GM12878 (cell line): ENCODE results near the gene ADAM19. TPM values are rescaled to one million over a fixed set of nuclear protein-coding genes. Genes with fewer than 3 reads are reported as not detected.

ENCODE experiments used
- BCLAF1 ChIP-seq: fragments of 450-650 bp; IDR thresholded peaks from 2 replicates; pipeline ENCODE4 v1.6.1; 2017; ENCODE audit warnings: antibody characterized with exemption, mild to moderate bottlenecking, moderate library complexity
- CBFB ChIP-seq: IDR thresholded peaks from 2 replicates; pipeline ENCODE4 v1.6.1; 2016; ENCODE audit warnings: antibody characterized with exemption, low read depth
- CEBPZ ChIP-seq: fragments of 150-350 bp; IDR thresholded peaks from 2 replicates; pipeline ENCODE4 v1.6.1; 2016; ENCODE audit warnings: low read depth, low read length
- EP300 ChIP-seq, 2 experiments: fragments of 150-350 bp in 1 of 2; IDR thresholded peaks; 2 replicates each; pipeline ENCODE4 v1.6.1; 2011 to 2012; ENCODE audit warnings: low read depth in 2 of 2, low read length in 2 of 2, borderline replicate concordance in 1 of 2, improper control_type of control experiment in 1 of 2, inconsistent platforms in 1 of 2; ENCODE audit not compliant: control insufficient read depth in 1 of 2
- EZH2 ChIP-seq: IDR thresholded peaks from 2 replicates; pipeline ENCODE4 v1.6.1; 2012; ENCODE audit warnings: low read depth, mild to moderate bottlenecking, control low read depth, inconsistent platforms, low read length, borderline replicate concordance; ENCODE audit not compliant: control insufficient read depth
- GATAD2B ChIP-seq: fragments of 450-650 bp; conservative IDR thresholded peaks from 2 replicates; pipeline ENCODE4 v1.6.1; 2017; ENCODE audit warnings: low read depth, mild to moderate bottlenecking, moderate library complexity
- MTA2 ChIP-seq: fragments of 450-650 bp; IDR thresholded peaks from 2 replicates; pipeline ENCODE4 v1.6.1; 2016; ENCODE audit warnings: low read depth, mild to moderate bottlenecking, moderate library complexity
- MTA3 ChIP-seq: IDR thresholded peaks from 2 replicates; pipeline ENCODE4 v1.6.1; 2012; ENCODE audit warnings: low read length, inconsistent platforms, borderline replicate concordance
- NKRF ChIP-seq: fragments of 450-650 bp; conservative IDR thresholded peaks from 2 replicates; pipeline ENCODE4 v1.6.1; 2017; ENCODE audit warnings: mild to moderate bottlenecking, moderate library complexity
- PKNOX1 ChIP-seq: fragments of 450-650 bp; IDR thresholded peaks from 2 replicates; pipeline ENCODE4 v1.6.1; 2016; ENCODE audit warnings: mild to moderate bottlenecking
- SMARCA5 ChIP-seq: fragments of 450-650 bp; IDR thresholded peaks from 2 replicates; pipeline ENCODE4 v1.6.1; 2017; ENCODE audit warnings: mild to moderate bottlenecking
- TARDBP ChIP-seq: IDR thresholded peaks from 2 replicates; pipeline ENCODE4 v1.6.1; 2016; ENCODE audit warnings: borderline replicate concordance
- TCF12 ChIP-seq: IDR thresholded peaks from 2 replicates; pipeline ENCODE4 v1.6.1; 2011; ENCODE audit warnings: low read depth, mild to moderate bottlenecking, low read length
- ZZZ3 ChIP-seq: IDR thresholded peaks from 2 replicates; pipeline ENCODE4 v1.6.1; 2011; ENCODE audit warnings: low read depth; ENCODE audit not compliant: control insufficient read depth, insufficient read length
- polyA plus RNA-seq, 11 experiments: library from polyadenylated mRNA; depleted of rRNA in 4 of 11; unstranded in 6 of 11; stranded (reverse) in 5 of 11; fragments of >200 nt; fragmentation: Nextera tagmentation in 4 of 11; fragmentation: Illumina TruSeq in 1 of 11; extraction: Ambion mirVana in 4 of 11; extraction: Trizol in 1 of 11; gene quantifications; 1 replicate in 1 of 11; 2 replicates in 10 of 11; pipeline versions ENCODE4 v1.2.1 to v1.2.3, GENCODE V29; 2011 to 2016; ENCODE audit warnings: inconsistent platforms in 2 of 11, missing spikeins in 2 of 11, low read depth in 1 of 11
- total RNA-seq, 4 experiments: library from RNA; depleted of rRNA in 3 of 4; stranded (reverse); fragments of >200 nt in 3 of 4; fragmentation: Illumina TruSeq in 1 of 4; extraction: Trizol in 1 of 4; gene quantifications; 2 replicates each; pipeline versions ENCODE4 v1.2.1 to v1.2.3, GENCODE V29; 2013 to 2021
- TF ChIP-seq, protein P1 (sequence below): fragments of 450-650 bp; formaldehyde crosslinking; IDR thresholded peaks from 2 replicates; pipeline ENCODE4 v1.4.0; 2022; ENCODE audit warnings: mild to moderate bottlenecking, moderate library complexity

Gene ADAM19
- total and polyA plus RNA-seq, 10 of the 15 experiments (the other 5 are each of a cell fraction or from before 2014, with no cell fraction given) = 16.0 to 92.8 (median 44.7) TPM

DNA sequence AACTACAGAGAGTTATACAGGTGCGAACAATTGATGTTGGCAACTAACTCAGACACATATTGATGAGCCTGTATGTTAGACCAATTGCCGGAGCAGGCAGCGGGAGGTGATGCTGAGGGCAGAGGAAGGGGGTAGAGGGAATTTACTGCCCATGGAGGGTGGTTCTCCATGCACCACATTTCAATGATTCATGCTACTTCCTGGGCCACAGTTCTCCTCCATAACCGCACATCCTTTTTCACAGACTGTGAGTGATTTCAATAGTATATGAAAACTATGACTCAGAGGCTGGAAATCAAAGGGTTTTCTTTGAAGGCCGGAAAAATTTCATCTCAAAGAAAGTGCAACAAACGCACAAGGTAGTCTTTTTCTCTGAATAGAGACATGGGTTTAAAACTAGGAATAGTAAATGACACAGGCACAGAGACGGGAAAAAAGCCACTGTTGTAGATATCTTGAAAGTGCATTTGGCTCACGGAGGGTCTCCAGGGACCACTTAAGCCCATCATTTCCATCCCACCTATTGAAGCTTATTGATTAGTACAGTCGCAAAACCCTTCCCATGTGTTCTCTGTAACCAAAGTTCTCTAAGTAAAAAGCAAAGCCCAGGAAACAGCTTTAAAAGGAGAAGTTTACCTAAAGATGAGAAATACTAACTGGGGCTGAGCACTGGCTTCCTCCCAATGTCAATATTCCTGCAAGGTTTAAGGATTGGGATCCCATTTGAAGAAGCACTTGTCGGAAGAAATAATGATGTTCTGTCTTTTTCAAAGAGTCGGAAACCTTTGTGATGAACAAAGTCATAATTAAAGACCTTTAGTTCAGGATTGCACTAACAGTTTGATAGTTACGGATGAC, 28.0 kb upstream of the ADAM19 start (continued):
- TF ChIP-seq BCLAF1 (no peak), EP300 (IDR thresholded peaks at IDR 0.05; ENCODE audit: borderline replicate concordance in 1 of 2, control insufficient read depth in 1 of 2, low read depth in 2 of 2, low read length in 2 of 2) (peak; percentile 64 to 82; a peak in 3 of 4 replicates), TCF12 (no peak), SMARCA5 (no peak), EZH2 (no peak), PKNOX1 (no peak), CBFB (peak; percentile 83; the same call in 1 of the 2 replicates), CEBPZ (no peak), ZZZ3 (no peak), MTA2 (peak; percentile 50), TARDBP (0 out of 2 replicates have a peak, but pooled peaks have one; percentile 32), MTA3 (peak; percentile 95), GATAD2B (peak; percentile 46; the same call in 1 of the 2 replicates), NKRF (no peak)
- TF ChIP-seq, protein P1, sequence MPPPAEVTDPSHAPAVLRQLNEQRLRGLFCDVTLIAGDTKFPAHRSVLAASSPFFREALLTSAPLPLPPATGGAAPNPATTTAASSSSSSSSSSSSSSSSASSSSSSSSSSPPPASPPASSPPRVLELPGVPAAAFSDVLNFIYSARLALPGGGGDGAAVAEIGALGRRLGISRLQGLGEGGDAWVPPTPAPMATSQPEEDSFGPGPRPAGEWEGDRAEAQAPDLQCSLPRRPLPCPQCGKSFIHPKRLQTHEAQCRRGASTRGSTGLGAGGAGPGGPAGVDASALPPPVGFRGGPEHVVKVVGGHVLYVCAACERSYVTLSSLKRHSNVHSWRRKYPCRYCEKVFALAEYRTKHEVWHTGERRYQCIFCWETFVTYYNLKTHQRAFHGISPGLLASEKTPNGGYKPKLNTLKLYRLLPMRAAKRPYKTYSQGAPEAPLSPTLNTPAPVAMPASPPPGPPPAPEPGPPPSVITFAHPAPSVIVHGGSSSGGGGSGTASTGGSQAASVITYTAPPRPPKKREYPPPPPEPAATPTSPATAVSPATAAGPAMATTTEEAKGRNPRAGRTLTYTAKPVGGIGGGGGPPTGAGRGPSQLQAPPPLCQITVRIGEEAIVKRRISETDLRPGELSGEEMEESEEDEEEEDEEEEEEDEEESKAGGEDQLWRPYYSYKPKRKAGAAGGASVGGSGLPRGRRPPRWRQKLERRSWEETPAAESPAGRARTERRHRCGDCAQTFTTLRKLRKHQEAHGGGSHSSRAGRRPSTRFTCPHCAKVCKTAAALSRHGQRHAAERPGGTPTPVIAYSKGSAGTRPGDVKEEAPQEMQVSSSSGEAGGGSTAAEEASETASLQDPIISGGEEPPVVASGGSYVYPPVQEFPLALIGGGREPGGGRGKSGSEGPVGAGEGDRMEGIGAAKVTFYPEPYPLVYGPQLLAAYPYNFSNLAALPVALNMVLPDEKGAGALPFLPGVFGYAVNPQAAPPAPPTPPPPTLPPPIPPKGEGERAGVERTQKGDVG (CRISPR knock-in tag) = no peak
